Activated naive CD4-positive, alpha-beta T cell treated with anti-CD3 and anti-CD28 coated beads, Interleukin-2, amount 50 U/mL, for 24 hours (primary cell): ENCODE data around the gene MYOM3.

Experiments used
- H3K27ac Mint-ChIP-seq: one replicate; pipeline ENCODE4 v1.8.0; 2021; ENCODE audit warnings: mild to moderate bottlenecking, mixed read lengths
- H3K27me3 Mint-ChIP-seq: one replicate; pipeline ENCODE4 v1.8.0; 2021; ENCODE audit warnings: mixed read lengths
- H3K36me3 Mint-ChIP-seq: one replicate; pipeline ENCODE4 v1.8.0; 2021; ENCODE audit warnings: mixed read lengths
- H3K4me1 Mint-ChIP-seq: one replicate; pipeline ENCODE4 v1.8.0; 2021; ENCODE audit warnings: mixed read lengths
- H3K4me3 Mint-ChIP-seq: one replicate; pipeline ENCODE4 v1.8.0; 2021; ENCODE audit warnings: mild to moderate bottlenecking, mixed read lengths
- H3K9me3 Mint-ChIP-seq: one replicate; pipeline ENCODE4 v1.8.0; 2021; ENCODE audit warnings: mixed read lengths

MYOM3 gene

GRCh38 chr1:24111996-24112779 is at the start of gene MYOM3:
MYOM3 (minus strand) TSS chr1:24112135; CDS start chr1:24108636, 3,499 bp downstream.
- Mint-ChIP-seq H3K4me3 (no peak within 1 kb of the TSS), H3K27ac (peak within 1 kb of the TSS; percentile 38)

DNA sequence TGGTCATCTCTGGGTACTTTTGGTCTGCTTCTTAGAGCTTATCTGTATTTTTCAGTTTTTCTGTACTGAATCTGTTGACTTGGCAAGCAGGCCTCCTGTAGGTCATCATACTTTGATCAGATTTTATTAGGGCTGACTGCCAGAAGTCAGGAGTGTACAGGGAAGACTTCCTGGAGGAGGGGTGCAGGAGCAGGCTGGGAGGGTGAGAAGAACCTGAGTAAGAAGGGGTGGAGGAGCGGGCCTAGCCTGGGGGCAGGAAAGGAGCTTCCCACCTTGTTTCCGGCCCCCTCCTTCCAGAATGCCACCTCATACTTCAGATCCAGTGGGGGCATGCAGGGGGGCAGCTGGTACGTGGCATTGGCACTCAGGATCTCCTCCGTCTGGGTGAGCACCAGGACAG is 49.3 kb upstream of the MYOM3 start:
- peaks cover 3% of the 10 kb centered on the region for H3K36me3 Mint-ChIP-seq
- H3K9me3 Mint-ChIP-seq = no peaks in the 10 kb centered on the region
- no peak overlapping the region for H3K27ac Mint-ChIP-seq
- no peak overlapping the region for H3K4me3 Mint-ChIP-seq
- H3K4me1 Mint-ChIP-seq = peaks cover 4% of the 10 kb centered on the region
- H3K27me3 Mint-ChIP-seq = no peaks in the 10 kb centered on the region

More at GRCh38 chr1:24111996-24112779, at the start of gene MYOM3:
- H3K9me3 Mint-ChIP-seq = no peaks in the 10 kb centered on the region
- H3K4me1 Mint-ChIP-seq = peaks cover 5% of the 10 kb centered on the region
- peaks cover 2% of the 10 kb centered on the region for H3K27me3 Mint-ChIP-seq
- no peaks in the 10 kb centered on the region for H3K36me3 Mint-ChIP-seq

GRCh38 chr1:24159366-24159765 is 47.4 kb upstream of the MYOM3 start:
- Mint-ChIP-seq H3K27me3 (no peaks in the 10 kb centered on the region), H3K9me3 (no peaks in the 10 kb centered on the region), H3K4me1 (peaks cover 4% of the 10 kb centered on the region), H3K27ac (no peak overlapping the region), H3K36me3 (no peaks in the 10 kb centered on the region), H3K4me3 (no peak overlapping the region)

- Mint-ChIP-seq H3K4me1 (peaks cover 4% of the 10 kb centered on the region), H3K4me3 (no peak overlapping the region), H3K9me3 (no peaks in the 10 kb centered on the region), H3K36me3 (no peaks in the 10 kb centered on the region), H3K27ac (no peak overlapping the region), H3K27me3 (peaks cover 3% of the 10 kb centered on the region)
These were observed 46.1 kb upstream of the MYOM3 start for GRCh38 chr1:24157918-24158481.

DNA sequence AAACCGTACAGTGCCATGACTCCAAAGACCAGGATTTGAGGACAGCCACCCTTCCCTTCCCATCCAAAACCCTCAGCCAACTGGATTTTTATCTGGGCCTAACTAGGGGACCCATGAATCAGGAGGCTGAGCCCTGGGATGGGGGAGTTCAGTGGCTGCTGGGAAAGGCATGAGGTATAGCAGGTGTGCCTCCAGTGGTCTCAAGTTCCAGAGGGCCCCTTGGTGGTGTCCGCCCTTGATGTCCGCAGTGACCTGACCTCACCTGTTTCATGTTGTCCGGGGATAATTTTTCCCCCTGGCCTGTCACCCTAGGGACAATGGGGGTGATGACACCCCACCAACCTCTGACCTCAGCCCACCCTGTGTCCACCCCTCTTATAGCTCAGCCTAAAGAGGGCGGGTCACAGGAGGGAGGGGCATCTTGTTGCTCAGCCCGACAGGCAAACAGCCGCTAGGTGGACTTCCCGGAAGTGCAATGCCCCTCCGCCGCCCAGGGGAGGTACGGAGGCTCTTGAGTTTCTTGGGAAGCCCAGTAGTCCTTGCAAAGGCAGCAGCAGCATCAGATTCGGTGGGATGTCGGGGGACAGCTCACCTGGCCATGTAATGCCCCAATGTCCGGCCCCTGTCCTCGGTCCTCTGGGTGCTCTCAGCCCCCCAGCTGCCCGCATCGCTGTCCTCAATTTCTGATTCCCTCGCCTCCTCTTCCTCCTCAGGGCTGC is 44.8 kb upstream of the MYOM3 start:
- no peak overlapping the region for H3K4me3 Mint-ChIP-seq
- peaks cover 7% of the 10 kb centered on the region for H3K27me3 Mint-ChIP-seq
- H3K27ac Mint-ChIP-seq = no peak overlapping the region
- no peaks in the 10 kb centered on the region for H3K9me3 Mint-ChIP-seq
- no peaks in the 10 kb centered on the region for H3K4me1 Mint-ChIP-seq
- H3K36me3 Mint-ChIP-seq = no peaks in the 10 kb centered on the region

- no peaks in the 10 kb centered on the region for H3K9me3 Mint-ChIP-seq
- peaks cover 13% of the 10 kb centered on the region for H3K4me1 Mint-ChIP-seq
- H3K27ac Mint-ChIP-seq = no peak overlapping the region
- no peak overlapping the region for H3K4me3 Mint-ChIP-seq
- H3K36me3 Mint-ChIP-seq = no peaks in the 10 kb centered on the region
- H3K27me3 Mint-ChIP-seq = peaks cover 19% of the 10 kb centered on the region
These were observed 43.3 kb upstream of the MYOM3 start for GRCh38 chr1:24155011-24155782.

DNA sequence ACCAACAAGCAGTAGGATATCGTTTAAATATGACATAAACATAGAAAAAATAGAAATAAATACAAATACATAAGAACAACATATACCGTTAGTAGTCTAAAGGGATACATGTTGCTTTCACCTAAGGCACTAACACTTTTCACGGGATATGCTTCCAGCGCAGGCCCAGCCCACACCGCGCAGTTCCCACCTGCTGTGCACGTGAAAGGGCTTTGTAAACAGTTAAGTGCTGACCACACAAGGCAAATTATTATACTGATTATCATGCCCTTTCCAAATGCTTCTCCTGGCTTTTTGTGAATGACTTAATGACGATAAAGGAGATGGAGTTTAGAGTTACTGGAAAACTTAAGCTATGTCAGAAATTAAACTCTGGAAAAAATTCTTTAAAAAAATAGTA is 42.3 kb upstream of the MYOM3 start:
- Mint-ChIP-seq H3K27ac (no peak overlapping the region), H3K4me1 (peaks cover 19% of the 10 kb centered on the region), H3K9me3 (no peaks in the 10 kb centered on the region), H3K27me3 (peaks cover 19% of the 10 kb centered on the region), H3K4me3 (no peak overlapping the region), H3K36me3 (no peaks in the 10 kb centered on the region)

GRCh38 chr1:24152631-24153494 is 40.9 kb upstream of the MYOM3 start:
- no peaks in the 10 kb centered on the region for H3K9me3 Mint-ChIP-seq
- H3K4me1 Mint-ChIP-seq = peaks cover 19% of the 10 kb centered on the region
- no peak overlapping the region for H3K4me3 Mint-ChIP-seq
- H3K27ac Mint-ChIP-seq = no peak overlapping the region
- H3K27me3 Mint-ChIP-seq = peaks cover 20% of the 10 kb centered on the region
- no peaks in the 10 kb centered on the region for H3K36me3 Mint-ChIP-seq

DNA sequence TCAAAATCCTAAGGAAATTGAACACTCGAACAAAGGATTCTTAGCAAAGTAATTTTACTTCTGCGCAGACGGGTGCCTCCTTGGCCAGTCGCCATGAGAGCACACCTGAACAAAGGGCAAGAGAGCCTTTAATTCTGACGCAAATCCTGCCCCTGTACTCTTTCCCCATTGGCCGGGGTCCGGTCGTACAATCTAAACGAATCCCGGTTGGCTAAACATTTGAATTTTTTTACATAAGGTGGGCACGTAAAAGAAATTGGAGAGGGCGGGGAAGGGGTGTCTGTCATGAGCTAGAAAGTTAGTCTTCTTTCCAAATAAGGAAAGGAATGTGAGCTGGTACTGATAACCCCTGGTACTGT is 39.2 kb upstream of the MYOM3 start:
- Mint-ChIP-seq H3K27me3 (peaks cover 20% of the 10 kb centered on the region), H3K4me3 (peak overlapping the region; percentile 65), H3K9me3 (no peaks in the 10 kb centered on the region)

DNA sequence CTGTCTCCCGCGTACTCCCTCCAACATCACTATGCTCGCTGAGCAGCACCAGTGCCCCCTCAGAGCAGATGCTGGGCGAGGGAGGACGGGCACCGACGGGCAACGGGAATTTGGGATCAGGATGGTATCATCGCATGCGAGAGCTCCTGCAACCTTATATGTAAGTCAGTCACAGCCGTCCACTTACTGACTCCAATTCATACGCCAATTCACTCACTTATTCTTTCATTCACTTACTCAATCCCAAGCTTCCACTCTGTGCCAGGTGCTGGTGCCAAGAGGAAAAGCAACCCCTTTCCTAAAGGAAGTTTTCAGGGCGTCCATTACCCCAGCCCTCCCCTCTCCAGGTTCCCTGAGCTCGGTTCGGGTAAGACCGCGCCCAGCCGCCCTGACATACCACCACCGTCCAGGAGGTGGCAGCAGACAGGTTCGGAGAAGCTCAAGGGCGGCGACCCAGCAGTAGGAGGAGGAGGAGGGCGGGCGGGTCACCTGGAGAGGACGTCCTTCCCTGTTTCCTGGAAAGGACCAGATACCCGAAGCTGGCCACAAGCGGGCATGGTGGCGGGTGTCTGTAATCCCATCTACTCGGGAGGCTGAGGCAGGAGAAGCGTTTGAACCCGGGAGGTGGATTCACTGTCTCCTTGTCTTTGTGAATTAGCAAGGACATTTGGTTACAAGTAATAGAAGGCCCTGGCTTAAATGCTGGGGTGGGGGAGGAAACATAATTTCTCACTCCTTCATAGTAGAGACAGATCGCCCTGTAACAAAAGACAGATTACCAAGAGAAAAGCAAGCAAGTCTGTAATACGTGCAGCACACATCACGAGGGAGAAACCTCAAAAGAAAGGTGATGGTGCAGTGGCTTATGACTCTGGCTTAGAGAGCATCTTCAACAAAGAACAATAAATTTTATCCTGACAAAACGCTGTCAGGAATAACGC is 38.6 kb upstream of the MYOM3 start:
- peak overlapping the region; percentile 65 for H3K4me3 Mint-ChIP-seq
- H3K36me3 Mint-ChIP-seq = no peaks in the 10 kb centered on the region
- peaks cover 19% of the 10 kb centered on the region for H3K4me1 Mint-ChIP-seq
- no peaks in the 10 kb centered on the region for H3K9me3 Mint-ChIP-seq
- peaks cover 20% of the 10 kb centered on the region for H3K27me3 Mint-ChIP-seq
- no peak overlapping the region for H3K27ac Mint-ChIP-seq

More for the DNA sequence above, 39.2 kb upstream of the MYOM3 start:
- peaks cover 19% of the 10 kb centered on the region for H3K4me1 Mint-ChIP-seq
- H3K27ac Mint-ChIP-seq = no peak overlapping the region
- H3K36me3 Mint-ChIP-seq = no peaks in the 10 kb centered on the region

DNA sequence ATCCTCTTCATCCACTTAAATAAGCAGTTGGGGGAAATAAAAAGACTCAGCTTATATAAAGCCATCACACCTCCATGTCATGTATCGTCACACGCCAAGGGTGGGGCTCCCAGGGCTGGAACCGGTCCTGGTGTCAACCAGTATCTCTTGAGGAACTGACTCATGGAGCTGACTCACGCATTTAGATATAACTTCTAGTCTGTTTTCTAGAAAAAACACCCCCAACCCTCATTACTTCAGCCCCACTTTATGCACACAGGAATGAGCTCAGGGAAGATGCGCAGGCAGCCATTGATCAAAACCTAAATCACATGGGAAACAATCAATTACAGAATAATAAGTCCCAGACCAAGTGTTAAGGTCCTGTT is 37.9 kb upstream of the MYOM3 start:
- Mint-ChIP-seq H3K27me3 (peaks cover 20% of the 10 kb centered on the region), H3K4me3 (peak overlapping the region; percentile 65), H3K4me1 (peaks cover 19% of the 10 kb centered on the region), H3K36me3 (no peaks in the 10 kb centered on the region), H3K9me3 (no peaks in the 10 kb centered on the region), H3K27ac (no peak overlapping the region)

GRCh38 chr1:24147816-24148215 is 35.9 kb upstream of the MYOM3 start:
- Mint-ChIP-seq H3K9me3 (no peaks in the 10 kb centered on the region), H3K4me1 (peaks cover 19% of the 10 kb centered on the region), H3K27ac (no peak overlapping the region), H3K4me3 (no peak overlapping the region), H3K27me3 (peaks cover 17% of the 10 kb centered on the region), H3K36me3 (no peaks in the 10 kb centered on the region)

- H3K36me3 Mint-ChIP-seq = no peaks in the 10 kb centered on the region
- no peak overlapping the region for H3K4me3 Mint-ChIP-seq
- no peaks in the 10 kb centered on the region for H3K9me3 Mint-ChIP-seq
- H3K27ac Mint-ChIP-seq = no peak overlapping the region
- H3K27me3 Mint-ChIP-seq = peaks cover 15% of the 10 kb centered on the region
- H3K4me1 Mint-ChIP-seq = peaks cover 19% of the 10 kb centered on the region
These were observed 35.3 kb upstream of the MYOM3 start for GRCh38 chr1:24147194-24147593.
